Uterus (tissue), 4 donors: ENCODE data around the gene TYW1. TPM values are rescaled to one million over a fixed set of nuclear protein-coding genes. Genes with fewer than 3 reads are reported as not detected.
"Not testable (repeated sequence)": the region's sequence is repeated elsewhere in the genome, so short reads cannot be mapped to it uniquely, and the experiment has no call there.

Experiments
- DNase-seq, 2 donors: peaks; one replicate each; pipeline ENCODE4 v3.0.0-alpha.2; 2019 to 2020
- H3K27ac ChIP-seq, 2 donors: fragments of 200-600 bp; sonication (generic); 1 replicate in 1 of 2; 2 replicates in 1 of 2; pipeline ENCODE4 v1.5.1; 2016 to 2018
- H3K27me3 ChIP-seq, 2 donors: fragments of 200-600 bp; sonication (generic); one replicate each; pipeline ENCODE4 v1.5.1; 2018 to 2019; ENCODE audit warnings: control low read depth in 1 of 2
- H3K36me3 ChIP-seq, 2 donors: fragments of 200-600 bp; sonication (generic); one replicate each; pipeline ENCODE4 v1.5.1; 2019; ENCODE audit warnings: control low read depth in 1 of 2
- H3K4me1 ChIP-seq, 2 donors: fragments of 200-600 bp; sonication (generic); one replicate each; pipeline ENCODE4 v1.5.1; 2018 to 2019; ENCODE audit warnings: control low read depth in 1 of 2
- H3K4me3 ChIP-seq, 2 donors: fragments of 200-600 bp; sonication (generic); 1 replicate in 1 of 2; 2 replicates in 1 of 2; pipeline ENCODE4 v1.5.1; 2018 to 2019; ENCODE audit warnings: mild to moderate bottlenecking in 1 of 2
- H3K9me3 ChIP-seq, 2 donors: fragments of 200-600 bp; sonication (generic); one replicate each; pipeline ENCODE4 v1.5.1; 2019; ENCODE audit warnings: control low read depth in 1 of 2
- CTCF ChIP-seq, 4 experiments: fragments of 200-600 bp in 2 of 4; fragments of 450-650 bp in 2 of 4; sonication (generic) in 2 of 4; IDR thresholded peaks; one replicate each; pipeline ENCODE4 v1.5.1; 2016 to 2019; ENCODE audit warnings: antibody characterized with exemption in 4 of 4, mild to moderate bottlenecking in 2 of 4, moderate library complexity in 1 of 4
- POLR2A ChIP-seq, 2 donors: fragments of 450-650 bp; IDR thresholded peaks; one replicate each; pipeline ENCODE4 v1.6.1; 2016; ENCODE audit warnings: antibody characterized with exemption in 2 of 2, mild to moderate bottlenecking in 1 of 2, moderate library complexity in 1 of 2
- intact Hi-C: fragments of 100-400 bp; cut with DNase I; formaldehyde crosslinking; loops from one replicate; pipeline ENCODE4 v1.15.1; 2023; ENCODE audit warnings: low total_unique reads
- total RNA-seq, 4 donors: library from RNA; depleted of rRNA in 3 of 4; stranded (reverse); fragments of >200 nt in 3 of 4; gene quantifications; one replicate each; pipeline versions ENCODE4 v1.1.0 to v1.2.4, GENCODE V29; 2014 to 2023
- donor health status: DM: yes; HTN: yes; CAD: no.

Gene TYW1
- total RNA-seq, 4 donors from 2014 or later = 28.1 to 57.9 (median 36.4) TPM

DNA sequence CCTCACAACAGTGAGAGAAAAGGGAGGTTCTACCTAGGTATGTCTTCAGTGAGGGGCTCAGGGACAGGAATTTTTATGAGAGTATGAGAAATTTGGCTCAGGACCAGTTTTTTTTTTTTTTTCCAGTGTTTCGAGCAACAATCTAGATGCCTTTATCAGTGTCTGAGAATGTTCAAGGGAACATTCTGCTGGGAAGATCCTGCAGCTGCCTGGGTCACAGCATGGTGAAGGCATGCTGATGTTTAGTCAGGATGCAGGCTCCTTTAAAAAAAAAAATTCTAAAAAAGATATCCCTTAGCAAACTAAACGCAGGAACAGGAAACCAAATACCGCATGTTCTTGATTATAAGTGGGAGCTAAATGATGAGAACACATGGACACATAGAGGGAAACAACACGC lies 32.2 kb upstream of the TYW1 start:
- Histone ChIP-seq H3K4me1 (no peaks in the 10 kb centered on the region), H3K27me3 (no peaks in the 10 kb centered on the region), H3K27ac (no peak overlapping the region), H3K9me3 (no peaks in the 10 kb centered on the region), H3K36me3 (no peaks in the 10 kb centered on the region), H3K4me3 (no peak overlapping the region)
- DNase-seq = no peak
- intact Hi-C loops = no loop called here
- TF ChIP-seq POLR2A (IDR thresholded peaks at IDR 0.05) = no peak
- TF ChIP-seq CTCF (IDR thresholded peaks at IDR 0.05) = no peak

- Histone ChIP-seq H3K4me3 (no peak overlapping the region), H3K9me3 (no peaks in the 10 kb centered on the region), H3K36me3 (no peaks in the 10 kb centered on the region), H3K4me1 (no peaks in the 10 kb centered on the region), H3K27ac (no peak overlapping the region), H3K27me3 (no peaks in the 10 kb centered on the region)
- intact Hi-C loops = no loop called here
- TF ChIP-seq CTCF (IDR thresholded peaks at IDR 0.05) = no peak
- no peak for TF ChIP-seq POLR2A (IDR thresholded peaks at IDR 0.05)
- no peak for DNase-seq
These were observed 29.6 kb upstream of the TYW1 start for GRCh38 chr7:66967029-66967428.

DNA sequence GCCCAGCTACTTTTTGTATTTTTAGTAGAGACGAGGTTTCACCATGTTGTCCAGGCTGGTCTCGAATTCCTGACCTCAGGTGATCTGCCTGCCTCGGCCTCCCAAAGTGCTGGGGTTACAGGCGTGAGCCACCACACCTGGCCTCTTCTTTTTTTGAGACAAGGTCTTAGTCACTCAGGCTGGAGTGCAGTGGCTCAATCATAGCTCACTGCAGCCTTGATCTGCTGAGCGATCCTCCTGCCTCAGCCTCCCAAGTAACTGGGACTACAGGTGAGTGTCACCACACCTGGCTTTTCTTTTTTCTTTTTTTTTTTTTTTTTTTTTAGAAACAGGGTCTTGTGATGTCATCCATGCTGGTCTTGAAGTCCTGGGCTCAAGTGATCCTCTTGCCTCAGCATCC lies 27.6 kb upstream of the TYW1 start:
- DNase-seq, H3K9me3 ChIP-seq, intact Hi-C loops, H3K27me3 ChIP-seq, H3K4me3 ChIP-seq, H3K4me1 ChIP-seq, H3K36me3 ChIP-seq, H3K27ac ChIP-seq: not testable (repeated sequence)

- no peak for TF ChIP-seq POLR2A (IDR thresholded peaks at IDR 0.05)
- TF ChIP-seq CTCF (IDR thresholded peaks at IDR 0.05) = no peak
- Histone ChIP-seq H3K27ac (no peak overlapping the region), H3K36me3 (no peaks in the 10 kb centered on the region), H3K9me3 (no peaks in the 10 kb centered on the region), H3K27me3 (no peaks in the 10 kb centered on the region), H3K4me1 (no peaks in the 10 kb centered on the region), H3K4me3 (no peak overlapping the region)
- DNase-seq = no peak
- intact Hi-C loops = no loop called here
These were observed 26.3 kb upstream of the TYW1 start for GRCh38 chr7:66970310-66970709.

DNA sequence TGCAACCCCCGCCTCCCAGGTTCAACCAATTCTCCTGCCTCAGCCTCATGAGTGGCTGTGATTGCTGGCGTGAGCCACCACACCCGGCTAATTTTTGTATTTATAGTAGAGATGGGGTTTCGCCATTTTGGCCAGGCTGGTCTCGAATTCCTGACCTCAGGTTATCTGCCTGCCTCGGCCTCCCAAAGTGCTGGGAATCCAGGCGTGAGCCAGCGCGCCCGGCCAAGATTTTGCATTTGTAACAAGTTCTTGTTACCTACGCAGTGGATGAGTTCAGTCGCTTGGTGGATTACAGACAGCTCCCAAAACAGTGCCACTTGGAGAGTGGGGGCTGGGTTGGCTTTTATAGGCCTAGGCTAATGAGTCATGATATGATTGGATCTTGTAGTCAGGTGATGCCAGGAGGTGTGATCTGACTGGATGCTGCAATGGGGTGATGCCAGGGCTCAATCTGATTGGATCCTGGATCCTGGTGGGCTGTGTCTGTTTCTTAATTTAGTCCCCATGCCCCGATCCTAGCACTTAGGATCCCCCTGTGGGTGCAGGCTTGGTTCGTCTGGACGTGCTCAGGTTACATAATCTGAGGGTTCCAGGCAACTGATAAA lies 21.5 kb upstream of the TYW1 start:
- H3K4me3 ChIP-seq = no peak overlapping the region
- no peaks in the 10 kb centered on the region for H3K27me3 ChIP-seq
- no peak for TF ChIP-seq CTCF (IDR thresholded peaks at IDR 0.05)
- TF ChIP-seq POLR2A (IDR thresholded peaks at IDR 0.05) = no peak
- no peaks in the 10 kb centered on the region for H3K9me3 ChIP-seq
- intact Hi-C loops = no loop called here
- DNase-seq = no peak
- H3K27ac ChIP-seq = no peak overlapping the region
- H3K4me1 ChIP-seq = no peaks in the 10 kb centered on the region
- H3K36me3 ChIP-seq = no peaks in the 10 kb centered on the region

GRCh38 chr7:66978312-66978711 lies 18.3 kb upstream of the TYW1 start:
- H3K27me3 ChIP-seq, DNase-seq, H3K9me3 ChIP-seq, H3K27ac ChIP-seq, H3K4me3 ChIP-seq, H3K4me1 ChIP-seq, H3K36me3 ChIP-seq, intact Hi-C loops: not testable (repeated sequence)

GRCh38 chr7:66979013-66979412 lies 17.6 kb upstream of the TYW1 start:
- H3K4me1 ChIP-seq, H3K27ac ChIP-seq, H3K4me3 ChIP-seq, intact Hi-C loops, DNase-seq, H3K36me3 ChIP-seq, H3K9me3 ChIP-seq, H3K27me3 ChIP-seq: not testable (repeated sequence)

DNA sequence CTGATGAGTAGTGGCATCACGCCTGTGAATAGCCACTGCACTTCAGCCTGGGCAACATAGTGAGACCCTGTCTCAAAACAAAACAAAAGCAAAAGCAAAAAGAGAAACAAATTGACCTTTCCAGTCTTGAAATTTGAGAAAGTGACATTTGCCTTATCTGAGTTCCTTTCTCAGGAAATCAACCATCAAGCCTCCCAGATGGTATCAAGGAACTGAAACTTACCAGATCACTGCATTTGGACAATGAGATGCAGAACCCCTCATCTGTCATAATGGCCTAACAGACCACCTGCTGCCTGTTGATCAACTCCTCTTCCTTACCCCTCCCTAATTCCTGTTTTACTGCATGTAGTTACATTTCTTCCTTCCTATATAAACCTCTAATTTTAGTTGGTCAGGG lies 16.3 kb upstream of the TYW1 start:
- H3K27me3 ChIP-seq, H3K36me3 ChIP-seq, H3K4me1 ChIP-seq, intact Hi-C loops, H3K27ac ChIP-seq, H3K9me3 ChIP-seq, H3K4me3 ChIP-seq, DNase-seq: not testable (repeated sequence)

DNA sequence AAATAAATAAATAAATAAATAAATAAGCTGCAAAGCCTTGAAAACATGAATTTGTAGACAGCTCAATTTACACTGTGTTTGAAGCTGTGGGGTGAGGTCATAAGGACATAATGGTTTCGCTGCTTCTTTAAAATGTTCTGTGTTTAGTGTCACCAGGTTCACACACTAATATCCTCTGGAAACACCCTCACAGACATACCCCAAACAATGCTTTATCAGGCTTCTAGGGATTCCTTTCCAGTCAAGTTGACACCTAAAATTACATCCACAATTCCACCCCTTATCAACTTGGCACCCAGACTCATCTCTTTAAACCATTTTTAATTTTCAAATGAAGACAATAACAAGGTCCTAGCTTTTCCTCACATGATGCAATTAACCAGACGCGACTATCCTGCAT lies 7.1 kb upstream of the TYW1 start:
- H3K9me3 ChIP-seq, H3K36me3 ChIP-seq, H3K27me3 ChIP-seq, H3K4me3 ChIP-seq, DNase-seq, intact Hi-C loops, H3K27ac ChIP-seq, H3K4me1 ChIP-seq: not testable (repeated sequence)

GRCh38 chr7:66994051-66994450 lies 2.6 kb upstream of the TYW1 start:
- H3K27me3 ChIP-seq, H3K9me3 ChIP-seq, H3K36me3 ChIP-seq, intact Hi-C loops, DNase-seq, H3K4me1 ChIP-seq: not testable (repeated sequence)
- Histone ChIP-seq H3K4me3 (peak overlapping the region; percentile 55 to 87), H3K27ac (peak overlapping the region; percentile 97 to 100)
